Thyroid gland (tissue), 4 donors: Measurements from ENCODE around the gene WDCP.

Source experiments
- CTCF ChIP-seq, 6 experiments: fragments of 200-600 bp in 3 of 6; fragments of 450-650 bp in 3 of 6; sonication (generic) in 3 of 6; IDR thresholded peaks; one replicate each; pipeline ENCODE4 v1.5.1; 2016 to 2019; ENCODE audit warnings: antibody characterized with exemption in 6 of 6, mild to moderate bottlenecking in 2 of 6, inconsistent platforms in 1 of 6, moderate library complexity in 1 of 6
- POLR2A ChIP-seq, 2 donors: fragments of 450-650 bp; IDR thresholded peaks; one replicate each; pipeline ENCODE4 v1.6.1; 2017; ENCODE audit warnings: antibody characterized with exemption in 2 of 2, mild to moderate bottlenecking in 2 of 2, moderate library complexity in 1 of 2

GRCh38 chr2:24022324-24022974 lies 24.7 kb downstream of the WDCP start:
- no peak for TF ChIP-seq CTCF (IDR thresholded peaks at IDR 0.05)
- TF ChIP-seq POLR2A (IDR thresholded peaks at IDR 0.05): no peak
